Activated CD8-positive, alpha-beta memory T cell treated with anti-CD3 and anti-CD28 coated beads for 24 hours (primary cell): ENCODE measurements around the gene KRT10.

ENCODE experiments used
- DNase-seq: peaks from one replicate; pipeline ENCODE4 v3.0.0-alpha.2; 2020

The KRT10 gene

DNA sequence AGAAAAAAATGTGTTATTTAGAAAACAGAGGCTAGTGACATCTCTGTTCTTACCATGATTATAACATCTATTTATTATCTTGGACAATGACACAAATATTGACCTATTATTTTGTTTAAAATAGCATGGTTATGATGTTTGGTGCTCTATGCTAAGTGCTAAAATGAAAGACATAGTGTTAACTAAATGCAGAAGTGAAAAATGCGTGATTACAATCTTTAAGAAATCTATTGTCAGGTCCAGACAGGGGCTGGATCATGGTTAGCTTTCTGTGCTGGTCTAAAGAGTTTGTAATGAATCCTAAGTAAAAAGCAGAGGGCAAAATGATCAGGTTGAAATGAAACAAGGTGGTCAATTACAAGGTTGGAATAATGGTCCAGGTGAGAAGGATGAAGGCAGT lies 22.0 kb downstream of the KRT10 start:
- DNase-seq = no peak

DNA sequence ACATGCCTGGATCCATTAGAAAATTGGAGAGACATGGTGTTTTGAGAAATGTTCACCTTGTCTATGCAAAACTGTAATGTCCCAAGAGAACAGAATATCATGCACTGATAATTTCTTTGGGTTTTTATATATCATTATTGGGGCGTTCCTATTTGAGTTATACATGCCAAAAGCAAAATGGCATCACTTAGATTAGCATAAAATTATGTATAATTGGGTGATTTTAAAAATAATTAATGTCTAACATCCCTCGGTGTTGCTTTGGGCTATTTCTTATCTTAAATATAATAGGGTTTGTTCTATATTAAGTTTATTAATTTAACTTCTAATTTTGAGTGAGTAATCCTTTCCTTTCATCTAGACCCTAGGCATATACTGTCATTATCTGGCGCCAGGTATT lies 22.6 kb downstream of the KRT10 start, which contains the start of gene KRT28:
Gene KRT28, minus strand, starts transcription at position 101 of the 400 bp plus-strand sequence. Its CDS starts 66 bp downstream, at position 35.
- no peak for DNase-seq

GRCh38 chr17:40796846-40797245 lies 25.6 kb downstream of the KRT10 start:
- no peak for DNase-seq

GRCh38 chr17:40795019-40795667 lies 27.3 kb downstream of the KRT10 start:
- no peak for DNase-seq

DNA sequence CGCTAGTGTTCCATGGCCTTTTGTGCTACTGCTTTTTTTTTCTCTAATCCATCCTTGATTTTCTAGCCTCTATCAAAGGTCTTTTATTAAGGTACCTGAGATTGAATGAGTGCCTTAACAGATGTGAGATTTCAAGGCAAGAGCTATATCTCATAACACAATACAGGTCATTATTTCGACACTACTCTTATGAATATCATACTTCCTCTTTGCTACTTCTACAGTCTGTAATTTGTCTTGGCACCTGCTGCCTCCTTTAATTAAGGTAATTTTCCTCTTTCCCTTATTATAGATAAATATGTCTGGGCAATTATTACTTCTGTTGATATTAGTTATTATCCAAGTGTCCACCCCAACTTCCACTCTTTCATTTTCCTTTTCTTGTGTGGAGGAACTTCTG lies 27.9 kb downstream of the KRT10 start:
- no peak for DNase-seq

DNA sequence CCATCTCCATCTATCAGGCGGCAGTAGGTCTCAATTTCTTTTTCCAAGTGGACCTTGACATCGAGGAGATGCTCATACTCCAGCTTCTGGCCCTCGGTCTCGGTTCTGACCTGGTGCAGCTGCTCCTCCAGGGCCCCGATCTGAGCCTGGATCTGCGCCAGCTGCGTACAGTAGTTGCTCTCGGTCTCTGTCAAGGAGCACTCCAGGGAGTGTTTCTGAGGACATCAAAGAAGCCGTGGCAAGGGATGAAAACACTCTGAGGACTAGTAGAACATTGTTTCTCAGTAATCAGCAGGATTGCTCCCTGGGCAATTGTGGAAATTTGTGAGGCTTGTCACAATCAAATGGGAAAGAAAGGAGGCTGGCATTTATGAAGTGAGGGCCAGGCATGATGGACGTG lies 28.6 kb downstream of the KRT10 start:
- DNase-seq = no peak

- DNase-seq = no peak
These were observed 30.5 kb downstream of the KRT10 start for GRCh38 chr17:40791787-40792436.

DNA sequence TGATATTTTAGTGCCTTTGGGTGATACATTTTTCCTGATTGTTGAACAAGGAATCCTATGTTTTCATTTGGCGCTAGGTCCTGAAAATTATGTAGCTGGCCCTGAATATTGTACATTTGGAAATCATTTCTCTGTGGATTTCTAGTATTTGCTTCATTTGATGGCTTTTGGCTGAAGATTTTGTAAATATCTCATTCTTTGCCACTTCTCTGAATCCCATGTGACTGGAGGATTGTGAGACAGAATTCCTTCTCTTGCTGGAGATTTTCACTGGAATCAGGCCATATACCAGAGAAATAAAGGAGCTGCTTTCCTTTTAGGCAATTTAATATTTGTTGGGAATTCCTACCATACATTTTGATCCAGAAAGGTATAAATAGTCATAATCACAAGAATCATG lies 31.3 kb downstream of the KRT10 start:
- no peak for DNase-seq

DNA sequence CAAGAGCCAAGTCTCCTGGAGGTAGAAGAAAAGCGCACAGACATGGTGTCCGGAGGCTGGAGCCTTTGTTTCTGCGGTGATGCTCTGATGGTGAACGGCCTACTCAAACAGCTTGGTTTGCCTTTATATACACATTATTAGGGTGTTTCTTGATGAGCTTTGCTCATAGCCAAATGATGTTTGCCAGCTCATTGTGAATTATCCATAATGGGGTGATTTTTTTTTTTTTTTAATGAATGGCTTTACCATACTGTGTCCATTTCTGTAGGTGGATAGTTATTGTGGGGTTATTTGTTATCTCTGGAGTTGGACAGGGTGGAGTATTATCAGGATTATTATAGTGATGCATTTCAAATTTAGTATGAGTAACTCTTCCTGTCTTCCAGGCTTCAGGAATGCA lies 40.0 kb downstream of the KRT10 start, which contains the start of gene KRT27:
Gene KRT27, minus strand, starts transcription at position 101 of the 400 bp plus-strand sequence. Its CDS starts 57 bp downstream, at position 44.
- no peak for DNase-seq

DNA sequence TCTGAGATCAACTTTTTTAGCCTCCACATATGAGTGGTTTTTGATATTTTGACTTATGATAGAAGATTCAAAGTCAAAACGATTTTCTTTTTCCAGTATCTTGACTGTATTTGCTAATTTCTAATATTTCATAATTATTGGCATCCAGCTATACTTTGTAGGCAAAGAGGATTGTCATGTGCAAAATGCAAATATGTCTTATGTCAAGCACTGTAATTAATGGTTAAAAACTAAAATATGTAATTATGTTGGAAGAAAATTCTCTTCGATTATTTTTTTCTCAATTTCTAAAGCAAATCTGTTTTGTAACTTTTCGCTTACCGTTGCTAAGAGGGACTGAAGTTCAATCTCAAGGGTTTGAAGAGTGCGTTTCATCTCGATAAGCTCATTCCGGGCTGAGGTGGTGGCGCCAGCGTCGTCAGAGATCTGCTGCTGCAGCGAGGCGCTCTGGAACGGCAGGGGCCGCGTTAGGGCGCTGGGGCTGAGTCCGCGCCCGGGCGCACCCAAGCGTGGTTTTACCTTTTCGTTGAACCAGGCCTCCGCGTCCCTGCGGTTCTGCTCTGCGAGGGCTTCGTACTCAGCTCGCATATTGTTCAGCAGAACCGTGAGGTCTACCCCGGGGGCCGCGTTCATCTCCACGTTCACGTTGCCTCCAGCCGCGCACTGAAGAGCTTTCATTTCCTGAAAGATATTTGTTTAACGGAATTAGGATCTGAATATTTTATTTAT lies 43.1 kb downstream of the KRT10 start:
- no peak for DNase-seq

DNA sequence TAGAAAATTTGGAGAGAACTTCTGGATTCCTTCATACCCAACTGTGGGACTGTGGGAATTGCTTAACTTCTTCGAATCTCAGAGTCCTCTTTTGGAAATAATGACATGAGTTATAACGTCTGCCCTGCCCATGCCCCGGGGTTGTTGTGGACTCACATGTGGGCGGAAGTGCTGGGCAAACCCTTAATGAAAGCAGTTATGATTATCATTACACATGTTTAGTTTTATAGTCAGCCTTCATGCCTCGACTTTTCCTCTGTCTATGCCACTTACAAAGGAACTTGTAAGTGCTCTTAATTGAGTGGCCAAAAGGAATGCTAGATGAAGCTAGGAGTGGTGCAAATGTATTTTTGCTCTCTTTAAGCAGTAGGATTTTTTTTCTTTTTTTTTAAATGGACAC lies 44.0 kb downstream of the KRT10 start:
- DNase-seq = no peak

GRCh38 chr17:40777971-40778370 lies 44.4 kb downstream of the KRT10 start:
- no peak for DNase-seq

- DNase-seq = no peak
These were observed 45.0 kb downstream of the KRT10 start for GRCh38 chr17:40777459-40777858.

DNA sequence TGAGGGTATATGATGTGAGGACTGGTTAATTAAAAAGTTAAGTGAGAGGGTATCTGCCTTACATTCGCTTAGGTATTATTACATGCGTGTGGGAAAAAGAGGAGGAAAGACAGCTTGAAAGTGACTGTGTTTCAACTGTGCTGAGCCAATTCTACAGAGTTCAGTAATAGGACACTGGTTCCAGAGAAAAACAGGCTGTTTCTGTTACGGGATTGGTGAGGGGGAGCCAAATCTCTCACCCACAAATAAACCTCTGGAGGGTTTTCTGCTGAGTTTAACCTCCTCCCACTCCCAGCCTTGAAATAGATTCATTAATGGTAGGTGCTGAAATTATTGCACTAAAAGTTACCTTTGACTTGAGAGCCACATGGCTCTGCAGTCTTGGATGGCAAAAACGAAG lies 46.5 kb downstream of the KRT10 start:
- no peak for DNase-seq

- DNase-seq = no peak
These were observed 50.3 kb downstream of the KRT10 start, which contains the start of gene KRT26 for GRCh38 chr17:40772101-40772500. Gene KRT26 (minus strand): TSS chr17:40772201. CDS start chr17:40772113, 88 bp downstream.
